HG03196 (cell line): Measurements from ENCODE around the gene MPRIP.

Experiments
- ATAC-seq: cut with Tn5 transposase; IDR thresholded peaks from one replicate; pipeline ENCODE4 v1.9.1; 2021; ENCODE audit not compliant: unreplicated experiment

MPRIP gene

GRCh38 chr17:17087424-17088015 lies 45.3 kb downstream of the MPRIP start:
- ATAC-seq, result no peak

- no peak for ATAC-seq
Measured at GRCh38 chr17:17088086-17088485, 45.8 kb downstream of the MPRIP start.

GRCh38 chr17:17088541-17089525 lies 46.6 kb downstream of the MPRIP start:
- ATAC-seq, result no peak

- no peak for ATAC-seq
Measured at GRCh38 chr17:17089796-17090641, 47.8 kb downstream of the MPRIP start.

- ATAC-seq, result no peak
Measured at GRCh38 chr17:17090642-17091103, 48.4 kb downstream of the MPRIP start.

GRCh38 chr17:17091276-17091675 lies 49.0 kb downstream of the MPRIP start:
- ATAC-seq, result no peak

GRCh38 chr17:17091856-17092756 lies 49.8 kb downstream of the MPRIP start:
- no peak for ATAC-seq

GRCh38 chr17:17093764-17094163 lies 51.5 kb downstream of the MPRIP start:
- no peak for ATAC-seq

- ATAC-seq, result no peak
Measured at GRCh38 chr17:17096438-17097178, 54.4 kb downstream of the MPRIP start.

GRCh38 chr17:17097763-17098345 lies 55.6 kb downstream of the MPRIP start:
- no peak for ATAC-seq

GRCh38 chr17:17098551-17099179 lies 56.4 kb downstream of the MPRIP start:
- ATAC-seq, result no peak

- no peak for ATAC-seq
Measured at GRCh38 chr17:17102176-17102575, 59.9 kb downstream of the MPRIP start.

GRCh38 chr17:17103160-17103559 lies 60.9 kb downstream of the MPRIP start:
- no peak for ATAC-seq

GRCh38 chr17:17104036-17104435 lies 61.8 kb downstream of the MPRIP start:
- no peak for ATAC-seq

- ATAC-seq, result no peak
Measured at GRCh38 chr17:17104494-17104893, 62.2 kb downstream of the MPRIP start.

- ATAC-seq, result no peak
Measured at GRCh38 chr17:17105976-17106375, 63.7 kb downstream of the MPRIP start.

- ATAC-seq, result no peak
Measured at GRCh38 chr17:17106756-17107155, 64.5 kb downstream of the MPRIP start.

GRCh38 chr17:17107281-17107680 lies 65.0 kb downstream of the MPRIP start:
- no peak for ATAC-seq
